Stimulated activated CD4-positive, alpha-beta T cell treated with anti-CD3 and anti-CD28 coated beads, TNF-alpha, amount 100 ng/mL, for 1 hour (primary cell): ENCODE data around the gene SAMD5.

Experiments used
- DNase-seq, 3 donors: peaks; one replicate each; pipeline ENCODE4 v3.0.0-alpha.2; 2020; ENCODE audit warnings: low read depth in 3 of 3, low spot score in 1 of 3

The SAMD5 gene

DNA sequence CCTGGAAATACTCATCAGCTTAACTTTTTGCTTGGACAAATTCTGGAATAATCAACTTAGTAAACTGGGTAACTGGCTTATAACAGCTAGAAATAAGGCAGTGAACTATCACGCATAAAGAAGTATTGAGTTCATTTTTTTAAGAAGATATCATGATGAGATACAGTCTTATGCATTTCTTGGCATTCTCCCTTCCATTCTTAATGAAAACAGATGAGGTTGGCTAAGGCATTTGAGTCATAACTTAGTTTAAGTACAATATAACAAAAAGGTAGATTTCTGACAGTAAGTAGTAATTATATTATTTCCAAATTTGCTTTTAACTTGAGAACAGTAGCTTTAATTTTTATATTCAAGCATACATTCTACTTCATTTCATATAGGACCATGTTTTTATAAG lies 56.1 kb downstream of the SAMD5 start:
- no peak for DNase-seq

DNA sequence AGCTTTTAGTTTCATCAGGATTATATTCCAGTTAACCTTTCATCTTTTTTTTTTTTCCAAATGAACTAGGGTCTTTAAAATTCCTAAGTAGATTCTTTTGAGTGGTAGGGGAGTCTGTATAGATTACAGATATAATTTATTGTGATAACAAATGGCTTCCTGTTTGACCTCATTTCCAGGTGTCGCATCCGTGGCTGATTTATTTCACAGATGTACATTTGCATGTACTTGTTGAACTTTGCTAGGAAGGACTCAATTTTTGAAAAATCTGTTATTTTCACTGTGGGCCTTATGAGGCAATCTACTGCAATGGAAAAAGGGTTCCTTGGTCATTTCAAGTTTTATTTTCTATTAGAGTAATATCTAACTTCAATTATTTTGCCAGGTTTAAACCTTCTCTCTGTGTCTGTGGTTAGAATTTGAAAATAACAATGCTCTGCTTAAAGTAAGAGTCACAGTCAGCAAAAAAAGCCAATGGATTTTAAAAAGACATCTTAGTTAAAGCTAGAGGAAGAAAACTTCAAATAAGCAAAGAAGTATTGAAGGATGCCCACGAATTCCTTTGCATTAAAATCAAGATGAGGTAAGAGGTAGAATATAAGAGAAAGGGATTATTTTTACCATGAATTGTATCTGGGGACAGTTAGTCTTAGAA lies 57.9 kb downstream of the SAMD5 start:
- no peak for DNase-seq

DNA sequence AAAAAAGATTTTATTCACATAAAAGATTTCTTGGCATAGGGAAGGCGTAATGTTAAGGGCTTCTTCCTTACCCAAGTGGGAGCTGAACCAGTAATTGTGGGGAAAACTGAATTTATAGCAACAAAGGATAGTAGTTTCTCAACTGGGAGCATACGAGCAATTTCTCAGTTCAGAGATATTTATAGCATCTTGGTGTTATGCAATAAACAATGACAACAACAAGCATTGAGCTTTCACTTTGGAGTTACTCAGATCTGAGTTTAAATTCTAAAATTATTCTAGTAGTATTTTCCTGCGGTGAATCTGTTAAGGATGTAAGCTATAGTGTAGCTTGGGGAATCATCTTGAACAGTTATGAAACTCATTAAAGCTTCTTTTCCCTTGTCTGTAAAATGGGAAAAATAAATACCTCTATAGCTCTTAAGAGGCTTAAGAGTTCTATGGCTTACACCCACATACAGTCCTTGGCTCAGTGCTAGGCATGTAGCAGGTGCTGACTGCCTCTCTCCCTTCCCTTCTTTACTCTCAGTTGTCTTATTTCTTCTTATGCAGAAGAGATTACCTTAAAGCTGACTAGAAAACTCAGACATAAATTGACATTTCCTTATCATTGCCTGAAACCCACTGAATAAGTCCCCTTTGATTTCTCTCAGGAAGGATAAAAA lies 58.8 kb downstream of the SAMD5 start:
- no peak for DNase-seq

DNA sequence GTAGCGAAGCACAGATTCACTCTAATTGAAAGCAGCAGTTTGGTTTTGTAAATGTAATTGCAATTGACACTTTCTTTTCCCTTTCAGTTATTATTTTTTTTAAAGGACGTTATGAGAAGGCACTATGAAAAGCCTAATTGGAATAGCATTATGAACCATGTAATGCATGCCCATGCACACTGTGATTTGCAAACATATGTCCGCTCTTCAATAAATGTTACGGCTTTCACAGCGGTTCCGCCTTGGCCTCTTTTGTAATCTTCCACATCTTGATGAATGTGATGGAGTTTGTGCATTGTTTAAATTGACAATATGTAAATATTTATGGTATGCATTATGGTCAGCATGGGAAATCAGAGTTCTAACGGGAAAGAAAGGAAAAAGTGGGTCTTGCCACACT lies 61.3 kb downstream of the SAMD5 start:
- DNase-seq, result no peak

DNA sequence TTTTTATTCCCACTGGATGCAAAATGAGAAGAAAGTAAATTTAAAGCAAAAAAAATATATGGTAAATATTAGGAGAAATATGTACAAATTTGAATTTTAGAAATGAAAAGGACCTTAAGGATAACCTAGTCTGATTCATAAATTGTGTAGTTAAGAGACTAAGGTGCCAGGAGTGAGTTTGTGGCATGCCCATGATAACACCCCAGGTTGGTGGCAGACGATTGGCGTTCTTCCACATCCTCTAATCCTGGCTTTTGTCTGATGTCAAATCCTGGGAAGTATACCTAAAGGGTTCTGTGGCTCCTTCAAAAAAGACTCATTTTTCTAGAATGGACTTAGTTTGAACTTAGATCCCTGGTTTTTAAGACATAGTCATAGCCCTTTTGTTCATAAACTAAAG lies 62.2 kb downstream of the SAMD5 start:
- no peak for DNase-seq

DNA sequence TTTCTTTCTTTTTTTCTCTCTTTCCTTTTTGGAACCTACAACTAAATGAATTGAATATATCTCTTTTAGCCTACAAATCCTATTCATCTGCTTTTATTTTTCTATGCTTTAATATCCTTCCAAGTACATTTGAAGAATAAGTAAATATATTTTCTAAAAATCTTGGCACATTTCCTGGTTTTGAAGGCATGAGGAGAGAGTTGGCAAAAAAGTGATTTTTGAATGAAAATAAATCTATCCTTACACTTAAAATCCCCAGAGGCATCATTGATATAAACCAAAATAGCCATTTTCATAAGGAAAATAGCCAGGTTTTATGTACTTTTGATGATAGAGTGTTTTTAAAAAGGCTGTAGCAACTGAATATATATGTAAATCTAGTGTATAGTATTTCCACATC lies 69.0 kb downstream of the SAMD5 start:
- DNase-seq, result no peak

DNA sequence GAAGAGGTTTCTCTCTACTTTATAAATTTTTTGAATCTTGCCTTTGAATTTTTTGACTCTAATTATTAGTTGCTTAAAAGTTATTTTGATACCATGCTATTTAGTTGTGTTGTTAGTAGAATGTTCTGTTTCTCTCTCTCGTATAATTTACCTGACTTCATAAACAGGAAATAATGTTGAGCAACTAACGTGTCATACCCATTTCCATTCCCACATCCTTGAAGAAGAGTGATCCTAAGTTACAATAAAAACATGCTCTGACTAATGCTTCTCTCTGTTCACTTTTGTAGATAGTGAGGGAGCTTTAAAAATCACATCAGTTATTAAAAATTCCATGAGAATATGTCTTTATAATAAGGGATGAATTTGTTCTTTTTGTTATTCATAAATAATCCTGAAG lies 69.7 kb downstream of the SAMD5 start:
- no peak for DNase-seq

DNA sequence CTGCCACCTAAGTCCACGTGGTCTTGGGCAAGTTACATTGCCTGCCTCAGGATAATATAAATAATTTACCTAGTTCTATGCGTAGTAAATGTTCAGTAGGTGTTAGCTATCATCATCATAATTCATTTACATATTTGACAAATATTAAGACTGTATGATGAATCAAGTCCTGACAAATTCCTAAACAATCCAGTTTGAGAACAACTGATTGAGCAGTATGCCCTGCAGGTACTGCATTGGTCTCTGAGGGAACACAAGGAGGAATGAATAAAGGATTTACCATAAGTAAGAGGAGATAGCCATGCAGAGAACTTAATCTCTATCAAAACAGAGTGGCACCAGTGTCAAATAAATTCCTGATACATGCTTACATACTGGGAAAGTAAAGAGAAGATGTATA lies 70.4 kb downstream of the SAMD5 start:
- DNase-seq, result no peak

DNA sequence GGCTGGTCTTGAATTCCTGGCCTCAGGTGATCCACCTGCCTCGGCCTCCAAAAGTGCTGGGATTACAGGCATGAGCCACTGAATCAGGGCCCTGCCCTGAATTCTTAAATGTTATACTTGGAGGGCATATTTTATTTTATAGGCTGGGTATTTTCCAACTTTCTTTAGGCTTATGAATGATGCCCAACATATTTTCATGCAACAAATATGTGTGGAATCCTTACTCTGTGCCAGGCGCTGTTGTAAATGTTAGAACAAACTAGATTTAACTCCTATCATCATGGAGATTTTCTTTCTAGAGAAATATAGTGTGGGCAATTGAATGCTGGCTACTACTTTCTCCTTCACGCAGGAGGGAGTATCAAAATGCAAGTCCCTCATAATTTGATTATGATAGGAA lies 71.2 kb downstream of the SAMD5 start:
- no peak for DNase-seq

DNA sequence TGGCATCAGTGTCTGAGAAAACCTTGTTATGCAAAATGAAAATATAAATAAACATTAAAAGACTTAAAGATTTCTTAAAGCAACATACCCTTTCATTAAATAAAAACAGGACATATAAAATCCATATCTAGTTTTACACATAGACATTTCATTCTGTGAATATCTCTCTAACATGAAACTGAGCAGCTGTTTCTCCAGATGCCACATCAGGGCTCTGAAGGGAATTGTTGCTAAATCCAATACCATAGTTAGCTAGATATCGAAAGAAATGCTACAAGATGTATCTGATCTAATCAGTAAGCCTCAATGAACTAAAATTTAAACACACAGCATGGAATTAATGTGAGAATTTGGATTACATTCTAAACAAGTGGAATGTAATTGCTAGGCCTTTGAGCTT lies 74.5 kb downstream of the SAMD5 start:
- no peak for DNase-seq

DNA sequence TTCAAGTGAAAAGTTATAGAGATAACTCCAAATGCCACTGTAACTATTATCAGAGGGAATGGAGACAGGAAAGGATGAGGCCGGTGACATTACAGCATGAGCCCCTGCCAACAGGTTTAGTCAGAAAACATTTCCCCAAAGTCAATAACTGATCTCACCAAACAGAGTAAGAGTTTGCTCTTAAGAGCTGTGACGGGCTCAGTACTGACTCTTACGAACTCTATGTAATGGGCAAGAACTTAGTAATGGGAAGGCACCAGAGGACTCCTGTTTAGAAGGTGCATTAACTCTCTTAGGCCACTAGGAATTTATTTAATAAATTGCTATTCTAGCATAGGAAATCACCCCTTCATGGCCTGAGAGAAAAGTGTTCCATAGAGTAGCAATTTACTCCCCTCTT lies 76.8 kb downstream of the SAMD5 start:
- no peak for DNase-seq

DNA sequence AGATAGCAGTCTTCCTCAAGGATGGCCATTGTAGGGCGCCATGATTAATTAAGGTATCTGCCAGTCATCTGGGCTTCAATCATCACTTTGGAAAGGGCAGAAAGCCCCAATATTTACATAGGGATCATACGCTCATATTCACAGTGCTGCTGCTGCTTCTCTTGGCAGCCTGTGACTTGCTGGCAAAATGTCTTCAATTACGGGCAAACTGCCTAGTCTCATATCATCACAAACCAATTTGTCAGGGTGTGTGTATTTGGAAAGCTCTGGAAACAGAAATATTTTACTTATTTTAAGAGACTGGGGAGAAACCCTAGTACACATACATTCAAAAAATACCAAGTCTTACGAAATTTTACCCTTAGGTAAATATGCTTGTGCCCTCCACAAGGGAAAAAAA lies 77.6 kb downstream of the SAMD5 start:
- no peak for DNase-seq

DNA sequence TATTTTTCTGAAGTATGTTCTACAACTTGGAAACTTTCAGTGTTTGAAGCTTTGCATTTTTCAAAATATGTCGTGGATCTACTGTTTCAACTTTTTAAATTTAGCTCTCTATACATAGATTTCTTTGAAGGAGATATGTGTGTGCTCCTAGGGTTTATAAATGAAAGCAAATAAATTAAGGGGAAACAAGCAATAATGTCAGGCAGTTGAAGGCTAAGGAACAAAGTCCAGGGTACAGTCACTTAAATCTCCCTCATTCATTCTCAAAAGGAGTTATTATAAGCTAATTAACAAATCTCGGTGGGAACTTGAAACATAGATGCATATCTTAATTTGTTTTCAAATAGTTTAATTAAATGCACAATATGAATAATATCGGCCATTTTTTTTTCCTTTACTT lies 79.4 kb downstream of the SAMD5 start:
- DNase-seq, result no peak

DNA sequence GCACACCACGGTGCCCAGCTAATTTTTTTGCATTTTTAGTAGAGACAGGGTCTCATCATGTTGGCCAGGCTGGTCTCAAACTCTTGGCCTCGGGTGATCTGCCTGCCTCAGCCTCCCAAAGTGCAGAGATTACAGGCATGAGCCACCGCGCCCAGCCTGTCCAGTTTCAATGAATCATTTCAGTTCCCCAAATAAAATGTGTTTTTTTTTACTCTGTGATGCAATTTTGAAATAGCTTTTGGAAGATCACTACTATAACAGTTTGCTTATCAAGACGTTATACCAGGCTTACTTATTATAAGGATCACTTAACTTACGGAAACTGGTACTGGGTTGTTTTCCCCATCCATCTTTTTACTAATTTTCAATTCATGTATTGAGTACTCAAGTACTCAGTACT lies 80.0 kb downstream of the SAMD5 start:
- no peak for DNase-seq

DNA sequence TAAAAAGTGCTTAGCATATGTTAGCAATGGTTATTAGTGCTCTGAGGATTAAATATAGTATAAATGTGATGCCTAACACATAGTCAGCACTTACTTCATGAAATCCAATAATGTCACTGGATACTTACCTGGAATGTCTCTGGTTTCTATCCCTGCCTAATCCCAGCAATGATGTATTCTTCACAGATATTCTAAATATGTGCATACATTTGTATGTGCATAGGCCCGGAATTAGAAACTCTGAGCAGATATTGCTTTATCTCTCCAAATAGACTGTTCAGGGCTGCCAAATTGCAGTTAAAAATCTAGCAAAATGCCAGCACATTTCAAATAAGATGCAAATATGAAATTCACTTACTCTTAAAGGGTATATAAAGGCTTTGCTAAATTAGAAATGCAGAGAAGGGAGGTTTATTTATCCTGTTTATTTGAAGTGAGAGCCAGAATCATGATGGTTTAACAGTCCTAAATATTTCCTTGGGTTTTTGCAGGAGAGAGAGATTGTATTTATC lies 81.3 kb downstream of the SAMD5 start:
- no peak for DNase-seq

DNA sequence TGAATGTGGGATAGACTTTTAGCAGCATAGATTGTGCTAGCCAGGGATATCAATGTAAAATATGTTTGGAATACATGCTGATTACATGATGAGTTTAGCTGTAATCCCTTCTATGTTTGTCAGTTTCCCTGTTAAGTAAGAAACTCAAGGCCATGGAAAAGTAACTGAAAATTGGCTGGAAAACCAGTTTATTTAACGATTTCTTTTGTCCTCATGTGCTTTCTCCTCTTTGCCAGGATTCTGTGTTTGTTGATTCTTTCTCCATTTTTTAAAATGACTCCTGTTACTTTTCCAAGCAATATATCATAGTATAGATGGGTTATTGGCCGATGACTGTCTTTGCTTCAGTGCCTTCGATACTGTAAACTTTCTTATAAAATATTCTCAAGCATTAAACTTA lies 87.5 kb downstream of the SAMD5 start:
- no peak for DNase-seq

DNA sequence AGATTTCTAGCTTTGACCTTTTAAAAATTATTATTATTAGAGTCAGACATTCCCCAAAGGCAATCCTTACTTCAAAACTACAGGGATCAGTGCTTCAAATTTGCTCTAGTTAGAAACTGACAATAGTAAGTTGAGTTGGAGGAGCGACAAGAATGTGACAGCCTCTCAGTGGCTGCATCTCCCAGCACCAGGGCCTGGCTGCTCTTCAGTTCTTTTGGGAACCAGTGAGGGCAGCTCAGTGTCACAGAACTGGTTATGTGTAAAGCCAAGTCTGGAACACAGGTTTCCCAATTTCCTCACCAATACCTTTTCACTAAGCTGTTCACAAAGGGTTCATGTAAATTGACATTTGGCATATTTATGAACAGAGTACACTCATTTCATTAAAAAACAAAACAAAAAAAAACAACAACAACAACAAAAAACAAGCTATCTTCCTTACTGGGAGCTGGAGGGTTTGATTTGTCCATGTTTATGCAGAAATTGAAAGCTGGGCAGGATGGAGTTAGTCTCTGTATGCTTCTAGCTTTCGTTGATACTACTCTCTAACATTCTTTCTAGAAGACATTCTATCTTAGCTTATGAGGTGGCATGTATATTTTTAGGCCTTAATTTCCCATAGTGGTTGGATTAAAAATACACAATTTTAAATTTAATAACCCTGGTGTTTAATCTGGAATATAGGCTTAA lies 95.0 kb downstream of the SAMD5 start:
- no peak for DNase-seq

DNA sequence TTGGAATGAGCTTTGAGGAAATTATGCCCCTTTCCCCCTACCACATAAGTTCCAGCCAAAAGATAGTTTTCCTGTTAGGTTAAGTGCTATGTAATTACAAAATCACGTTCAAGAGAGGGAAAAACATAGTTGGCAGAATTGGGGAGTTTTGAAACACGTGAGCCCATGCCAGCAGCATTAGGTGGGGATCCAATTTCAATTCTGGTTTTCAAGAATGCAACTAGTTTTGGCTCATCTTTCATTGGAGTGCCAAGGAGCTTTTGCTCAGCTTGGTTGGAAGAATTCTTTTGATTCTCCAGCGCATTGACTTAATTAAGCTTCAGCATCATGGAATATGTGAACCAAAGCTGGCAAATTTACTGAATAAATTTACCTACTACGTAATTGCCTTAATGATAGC lies 95.9 kb downstream of the SAMD5 start:
- DNase-seq, result no peak

DNA sequence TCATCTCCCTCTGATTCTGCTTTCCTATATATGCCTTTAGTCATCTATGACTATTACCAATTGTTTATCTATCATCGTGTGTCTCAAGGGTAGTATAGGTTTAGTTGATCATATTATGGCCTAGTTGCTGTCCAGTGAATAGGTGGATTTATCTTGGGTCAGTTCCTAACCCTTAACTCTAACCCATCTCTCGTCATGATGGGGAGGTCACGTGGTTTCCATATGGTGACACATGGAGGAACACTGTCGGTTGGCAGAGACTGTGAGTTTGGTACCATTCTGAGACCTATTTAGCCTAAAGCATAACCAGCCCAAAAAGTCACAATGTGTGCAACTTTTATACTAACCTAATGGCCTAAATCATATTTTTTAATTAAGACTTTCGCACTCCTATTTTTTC lies 103.5 kb downstream of the SAMD5 start:
- no peak for DNase-seq

DNA sequence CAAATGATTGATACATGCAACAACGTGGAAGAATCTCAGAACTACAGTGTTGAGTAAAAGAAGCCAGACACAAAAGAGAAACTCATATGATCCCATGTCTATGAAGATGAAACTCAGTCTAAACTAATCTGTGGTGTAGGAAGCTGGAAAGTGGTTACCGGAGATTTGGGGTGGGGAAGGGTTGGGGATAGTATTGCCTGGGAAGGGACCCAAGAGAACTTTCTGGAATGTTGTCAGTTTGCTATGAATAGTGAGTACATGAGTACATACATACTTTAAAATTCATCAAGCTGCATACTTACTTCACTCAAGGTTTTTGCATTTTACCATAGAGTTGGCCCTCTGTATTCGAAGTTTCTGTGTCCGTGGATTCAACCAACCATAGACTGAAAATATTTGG lies 106.0 kb downstream of the SAMD5 start:
- DNase-seq, result no peak

DNA sequence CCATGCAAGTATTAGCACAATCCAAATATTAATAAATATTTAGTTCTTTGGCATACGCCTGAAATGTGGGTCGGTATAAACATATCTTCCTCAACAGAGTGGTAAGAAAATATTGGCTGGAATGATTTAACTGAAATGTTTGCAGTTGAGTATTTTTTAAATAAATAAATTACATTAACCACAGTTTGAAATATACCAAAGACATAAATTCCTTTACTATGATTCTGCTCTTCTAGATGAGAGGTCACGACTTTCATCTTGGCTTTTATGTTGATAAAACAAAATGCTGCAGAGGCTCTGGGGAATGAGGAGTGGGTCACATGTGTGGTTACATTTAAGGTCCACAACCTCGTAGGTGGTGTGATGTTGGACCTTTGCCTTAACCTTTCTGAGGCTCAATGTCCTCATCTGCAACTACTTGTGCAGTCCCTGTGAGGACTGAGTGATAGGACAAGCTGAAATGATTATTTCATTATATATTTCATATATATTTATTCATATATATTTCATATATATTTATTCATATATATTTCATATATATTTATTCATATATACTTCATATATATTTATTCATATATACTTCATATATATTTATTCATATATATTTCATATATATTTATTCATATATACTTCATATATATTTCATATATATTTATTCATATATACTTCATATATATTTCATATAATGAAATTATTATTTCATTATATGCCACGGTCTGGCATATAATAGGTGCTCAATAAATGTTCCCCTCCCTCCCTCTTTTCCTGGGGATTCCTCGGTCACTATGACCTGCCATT lies 107.4 kb downstream of the SAMD5 start:
- DNase-seq, result no peak

DNA sequence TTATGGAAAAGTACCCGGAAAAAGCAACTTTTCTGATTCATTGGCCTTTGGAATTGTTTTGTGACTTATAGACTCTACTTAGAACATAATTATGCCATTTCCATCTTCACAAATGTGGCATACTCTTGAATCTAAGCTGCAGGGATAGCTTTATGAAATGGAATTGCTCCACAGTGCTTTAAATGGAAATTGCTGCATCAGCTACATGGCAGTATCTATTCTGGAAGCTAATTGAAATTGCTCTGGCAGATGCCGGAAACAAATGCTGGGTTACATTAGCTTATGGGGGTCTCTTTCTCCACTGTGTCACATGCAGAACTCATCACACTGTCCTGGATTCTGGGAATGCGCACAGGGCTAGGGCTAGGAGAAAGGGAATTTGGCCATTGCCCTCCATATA lies 108.9 kb downstream of the SAMD5 start:
- DNase-seq, result no peak
